Activated T-helper 17 cell treated with anti-CD3 and anti-CD28 coated beads, Interleukin-2, amount 50 U/mL, for 72 hours (primary cell): ENCODE results near the gene ARHGAP20. TPM values are rescaled to one million over a fixed set of nuclear protein-coding genes. Genes with fewer than 3 reads are reported as not detected.

Source experiments
- ATAC-seq: fragments of 150-1000 bp; cut with Tn5 transposase; replicated peaks from 2 replicates; pipeline ENCODE4 v1.10.0; 2021; ENCODE audit warnings: mild to moderate bottlenecking, moderate library complexity
- H3K27ac Mint-ChIP-seq: one replicate; pipeline ENCODE4 v1.8.0; 2022; ENCODE audit warnings: mixed read lengths
- H3K27me3 Mint-ChIP-seq: one replicate; pipeline ENCODE4 v1.8.0; 2022; ENCODE audit warnings: mixed read lengths
- H3K36me3 Mint-ChIP-seq: one replicate; pipeline ENCODE4 v1.8.0; 2022; ENCODE audit warnings: low read depth, mild to moderate bottlenecking, mixed read lengths
- H3K4me1 Mint-ChIP-seq: one replicate; pipeline ENCODE4 v1.8.0; 2022; ENCODE audit warnings: mixed read lengths
- H3K4me3 Mint-ChIP-seq: one replicate; pipeline ENCODE4 v1.8.0; 2022; ENCODE audit warnings: mild to moderate bottlenecking, mixed read lengths
- H3K9me3 Mint-ChIP-seq: one replicate; pipeline ENCODE4 v1.8.0; 2022; ENCODE audit warnings: mixed read lengths
- total RNA-seq, 2 donors: library from RNA; stranded (reverse); gene quantifications; one replicate each; pipeline ENCODE4 v1.2.3, GENCODE V29; 2022

Gene ARHGAP20
- total RNA-seq, 2 donors from 2014 or later, result not detected

DNA sequence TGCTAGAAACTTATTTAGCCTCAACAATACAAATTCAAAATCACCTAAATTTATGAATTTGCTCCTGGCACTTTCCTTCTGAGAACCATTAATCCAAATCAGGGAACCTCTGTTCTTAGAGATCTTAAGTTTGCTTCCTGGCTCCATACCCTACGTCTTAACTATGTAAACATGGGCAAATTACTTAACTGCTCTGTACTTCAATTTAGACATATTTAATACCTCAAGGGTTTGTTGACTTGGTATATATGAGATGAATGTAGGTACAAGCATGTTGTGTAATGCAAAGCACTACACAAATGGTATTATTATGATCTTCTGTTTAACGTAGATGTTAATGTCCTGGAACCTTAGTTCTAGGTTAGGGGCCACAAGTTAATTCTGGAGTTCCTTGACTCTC, 22.6 kb upstream of the ARHGAP20 start:
- Mint-ChIP-seq H3K27ac (no peak overlapping the region), H3K27me3 (peaks cover 12% of the 10 kb centered on the region), H3K36me3 (no peaks in the 10 kb centered on the region)

GRCh38 chr11:110730773-110731172, 18.5 kb upstream of the ARHGAP20 start:
- Mint-ChIP-seq H3K4me1 (no peaks in the 10 kb centered on the region), H3K9me3 (no peaks in the 10 kb centered on the region), H3K4me3 (no peak overlapping the region), H3K27me3 (peaks cover 14% of the 10 kb centered on the region), H3K36me3 (no peaks in the 10 kb centered on the region), H3K27ac (no peak overlapping the region)
- ATAC-seq, result no peak

More for the DNA sequence above, 22.6 kb upstream of the ARHGAP20 start:
- Mint-ChIP-seq H3K4me1 (no peaks in the 10 kb centered on the region), H3K9me3 (no peaks in the 10 kb centered on the region), H3K4me3 (no peak overlapping the region)
- ATAC-seq, result no peak

- H3K4me3 Mint-ChIP-seq, result no peak overlapping the region
- H3K4me1 Mint-ChIP-seq, result no peaks in the 10 kb centered on the region
- H3K27me3 Mint-ChIP-seq, result peaks cover 13% of the 10 kb centered on the region
- H3K27ac Mint-ChIP-seq, result no peak overlapping the region
- H3K9me3 Mint-ChIP-seq, result no peaks in the 10 kb centered on the region
- H3K36me3 Mint-ChIP-seq, result no peaks in the 10 kb centered on the region
- no peak for ATAC-seq
Observed at GRCh38 chr11:110728883-110729282, 16.6 kb upstream of the ARHGAP20 start.

- Mint-ChIP-seq H3K27me3 (peaks cover 13% of the 10 kb centered on the region), H3K27ac (no peak overlapping the region), H3K9me3 (no peaks in the 10 kb centered on the region), H3K4me1 (no peaks in the 10 kb centered on the region), H3K36me3 (no peaks in the 10 kb centered on the region), H3K4me3 (no peak overlapping the region)
- no peak for ATAC-seq
Observed at GRCh38 chr11:110728476-110728875, 16.2 kb upstream of the ARHGAP20 start.

DNA sequence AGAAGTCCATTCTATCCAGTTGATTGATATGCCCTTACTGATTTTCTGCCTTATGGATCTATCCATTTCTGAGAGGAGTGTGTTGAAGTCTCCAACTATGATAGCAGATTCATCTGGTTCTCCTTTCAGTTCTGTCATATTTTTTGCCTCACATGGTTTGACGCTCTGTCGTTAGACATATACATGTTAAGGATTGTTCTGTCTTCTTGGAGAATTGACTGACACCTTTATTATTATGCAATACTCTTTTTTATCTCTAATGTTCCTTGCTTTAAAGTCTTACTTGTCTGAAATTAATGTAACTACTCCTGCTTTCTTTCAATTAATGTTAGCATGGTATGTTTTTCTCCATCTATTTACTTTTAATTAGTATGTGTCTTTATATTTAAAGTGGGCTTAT, 12.1 kb upstream of the ARHGAP20 start:
- Mint-ChIP-seq H3K4me1 (no peaks in the 10 kb centered on the region), H3K27me3 (peaks cover 15% of the 10 kb centered on the region), H3K9me3 (no peaks in the 10 kb centered on the region), H3K4me3 (no peak overlapping the region), H3K36me3 (no peaks in the 10 kb centered on the region), H3K27ac (no peak overlapping the region)
- no peak for ATAC-seq

GRCh38 chr11:110720431-110721275, 8.4 kb upstream of the ARHGAP20 start:
- Mint-ChIP-seq H3K27ac (no peak overlapping the region), H3K36me3 (no peaks in the 10 kb centered on the region), H3K27me3 (peaks cover 10% of the 10 kb centered on the region), H3K4me3 (no peak overlapping the region), H3K9me3 (no peaks in the 10 kb centered on the region), H3K4me1 (no peaks in the 10 kb centered on the region)
- ATAC-seq, result no peak

- Mint-ChIP-seq H3K27ac (no peak overlapping the region), H3K36me3 (no peaks in the 10 kb centered on the region), H3K4me3 (no peak overlapping the region), H3K27me3 (peaks cover 29% of the 10 kb centered on the region), H3K9me3 (no peaks in the 10 kb centered on the region), H3K4me1 (no peaks in the 10 kb centered on the region)
- no peak for ATAC-seq
Observed at GRCh38 chr11:110716361-110716760, 4.1 kb upstream of the ARHGAP20 start.

DNA sequence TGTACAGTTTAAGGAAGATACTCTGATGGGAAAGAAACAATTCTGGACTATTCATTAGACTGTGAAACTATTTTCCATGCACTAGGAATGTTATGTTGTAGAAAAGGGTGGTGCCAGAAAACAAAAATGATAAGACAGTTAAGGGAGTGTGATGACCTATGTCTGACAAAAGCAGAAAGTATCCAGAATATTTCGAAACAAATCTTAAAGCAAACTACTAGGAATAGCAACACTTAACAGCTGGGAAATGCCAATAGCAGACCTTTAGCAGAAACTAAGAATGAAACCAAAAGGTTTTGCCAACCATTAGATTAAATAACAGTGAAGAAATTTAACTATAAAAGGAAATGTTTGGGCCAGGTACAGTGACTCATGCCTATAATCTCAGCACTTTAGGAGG, 3.3 kb upstream of the ARHGAP20 start:
- no peak overlapping the region for H3K27ac Mint-ChIP-seq
- H3K27me3 Mint-ChIP-seq, result peaks cover 30% of the 10 kb centered on the region
- H3K36me3 Mint-ChIP-seq, result no peaks in the 10 kb centered on the region
- H3K4me3 Mint-ChIP-seq, result no peak overlapping the region
- ATAC-seq, result no peak
- H3K4me1 Mint-ChIP-seq, result no peaks in the 10 kb centered on the region
- no peaks in the 10 kb centered on the region for H3K9me3 Mint-ChIP-seq

DNA sequence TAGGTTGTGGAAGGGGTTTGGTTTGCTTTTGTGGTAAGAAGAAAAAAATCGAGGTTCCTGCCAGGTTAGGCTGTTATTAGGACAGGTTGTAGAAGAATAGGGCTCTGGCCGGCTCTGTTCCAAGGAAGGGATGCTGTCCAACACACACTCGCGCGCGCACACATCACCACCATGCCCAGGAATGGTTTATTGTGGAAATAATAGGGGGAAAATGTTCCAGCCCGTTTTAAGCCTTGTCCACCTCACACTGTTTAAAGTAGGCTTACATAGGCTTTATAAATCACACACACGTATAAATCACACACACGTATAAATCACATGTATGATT, 1.2 kb upstream of the ARHGAP20 start:
- Mint-ChIP-seq H3K9me3 (no peaks in the 10 kb centered on the region), H3K36me3 (no peaks in the 10 kb centered on the region), H3K27me3 (peaks cover 47% of the 10 kb centered on the region), H3K27ac (no peak overlapping the region), H3K4me3 (peak overlapping the region; percentile 22), H3K4me1 (no peaks in the 10 kb centered on the region)
- ATAC-seq, result no peak

DNA sequence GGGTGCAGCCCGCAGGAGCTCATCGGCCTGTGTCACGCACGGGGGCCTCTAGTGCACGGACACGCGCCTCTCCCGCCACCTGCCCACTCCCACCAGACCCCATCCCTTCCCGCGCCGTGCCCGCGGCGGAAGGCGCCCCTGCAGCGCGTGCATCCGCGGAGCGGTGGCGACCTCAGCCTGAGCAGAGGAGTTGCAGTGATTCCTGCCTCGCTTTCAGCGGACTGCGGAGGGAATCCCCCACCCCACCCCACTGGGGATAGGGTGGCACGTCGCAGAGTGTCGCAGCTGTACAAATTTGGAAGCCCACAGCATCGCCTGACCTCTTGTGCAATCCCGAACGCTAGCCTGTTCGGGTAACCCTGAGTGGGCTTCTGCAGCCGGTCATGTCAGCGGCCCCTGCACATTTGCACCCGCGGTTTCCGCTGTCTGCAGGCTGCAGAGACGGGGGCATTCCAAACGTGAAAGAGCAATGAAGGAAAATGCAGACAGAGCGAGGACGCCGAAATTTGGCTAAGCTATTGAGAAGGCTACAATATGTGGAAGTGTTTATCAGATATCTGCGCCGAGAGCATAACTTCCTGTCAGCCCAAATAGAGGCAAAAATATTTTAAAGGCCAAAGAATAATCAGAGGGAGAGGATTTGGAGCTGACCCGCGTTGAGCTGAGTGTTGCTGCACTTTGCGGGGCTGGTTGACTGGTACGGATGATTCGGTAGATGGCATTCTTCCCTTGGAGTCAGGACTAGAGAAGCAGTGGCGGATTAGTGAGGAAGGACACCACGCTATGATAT, 617 bp upstream of the ARHGAP20 start:
- Mint-ChIP-seq H3K4me3 (peak overlapping the region; percentile 22), H3K27me3 (peaks cover 51% of the 10 kb centered on the region), H3K9me3 (no peaks in the 10 kb centered on the region), H3K36me3 (no peaks in the 10 kb centered on the region), H3K27ac (no peak overlapping the region), H3K4me1 (no peaks in the 10 kb centered on the region)
- ATAC-seq, result peak; percentile 3

- no peaks in the 10 kb centered on the region for H3K36me3 Mint-ChIP-seq
- ATAC-seq, result no peak
- H3K9me3 Mint-ChIP-seq, result no peaks in the 10 kb centered on the region
- peaks cover 57% of the 10 kb centered on the region for H3K27me3 Mint-ChIP-seq
- peak overlapping the region; percentile 26 for H3K4me3 Mint-ChIP-seq
- H3K4me1 Mint-ChIP-seq, result no peaks in the 10 kb centered on the region
- no peak overlapping the region for H3K27ac Mint-ChIP-seq
Observed at GRCh38 chr11:110711448-110711775, 825 bp downstream of the ARHGAP20 start.

DNA sequence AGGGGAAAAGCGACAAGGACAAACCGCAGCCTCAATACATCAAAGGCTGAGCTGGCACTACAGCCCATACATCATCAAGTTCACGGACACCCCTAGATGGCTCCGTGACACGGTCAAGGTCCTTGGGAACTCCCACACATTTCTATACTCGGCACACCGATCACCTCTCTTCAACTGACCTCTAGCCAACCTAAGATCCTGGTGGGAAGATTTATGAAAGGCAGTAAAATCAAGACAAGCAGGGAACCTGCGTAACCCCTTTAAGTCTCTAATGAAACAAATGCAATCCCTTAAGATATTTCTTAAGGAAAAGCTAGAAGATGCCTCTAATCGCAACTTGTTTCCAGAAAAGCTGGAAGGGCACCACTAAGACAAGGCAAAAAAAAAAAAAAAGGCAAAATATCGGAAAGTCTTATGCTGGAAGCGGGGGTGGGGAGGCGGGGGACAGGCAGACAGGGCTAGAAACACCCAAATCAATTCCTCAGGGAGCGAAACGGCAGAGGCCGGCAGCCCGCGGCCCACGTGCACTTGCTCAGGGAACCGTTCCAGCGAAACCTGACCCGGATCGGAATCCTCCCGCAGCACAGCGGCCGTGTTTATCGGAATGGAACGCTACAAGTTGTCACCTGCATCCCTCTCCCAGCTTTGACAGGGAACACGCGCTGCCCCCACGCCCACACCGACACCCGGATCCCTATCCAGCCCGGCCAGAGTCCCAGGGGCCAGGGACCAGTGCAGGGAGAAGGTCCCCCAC, 1.4 kb downstream of the ARHGAP20 start:
- H3K27ac Mint-ChIP-seq, result no peak overlapping the region
- no peaks in the 10 kb centered on the region for H3K4me1 Mint-ChIP-seq
- no peaks in the 10 kb centered on the region for H3K36me3 Mint-ChIP-seq
- H3K27me3 Mint-ChIP-seq, result peaks cover 57% of the 10 kb centered on the region
- no peaks in the 10 kb centered on the region for H3K9me3 Mint-ChIP-seq
- ATAC-seq, result no peak
- peak overlapping the region; percentile 54 for H3K4me3 Mint-ChIP-seq

GRCh38 chr11:110704210-110704864, 7.9 kb downstream of the ARHGAP20 start:
- Mint-ChIP-seq H3K27me3 (peaks cover 20% of the 10 kb centered on the region), H3K27ac (no peak overlapping the region), H3K4me1 (no peaks in the 10 kb centered on the region), H3K36me3 (no peaks in the 10 kb centered on the region), H3K4me3 (no peak overlapping the region), H3K9me3 (no peaks in the 10 kb centered on the region)
- no peak for ATAC-seq

DNA sequence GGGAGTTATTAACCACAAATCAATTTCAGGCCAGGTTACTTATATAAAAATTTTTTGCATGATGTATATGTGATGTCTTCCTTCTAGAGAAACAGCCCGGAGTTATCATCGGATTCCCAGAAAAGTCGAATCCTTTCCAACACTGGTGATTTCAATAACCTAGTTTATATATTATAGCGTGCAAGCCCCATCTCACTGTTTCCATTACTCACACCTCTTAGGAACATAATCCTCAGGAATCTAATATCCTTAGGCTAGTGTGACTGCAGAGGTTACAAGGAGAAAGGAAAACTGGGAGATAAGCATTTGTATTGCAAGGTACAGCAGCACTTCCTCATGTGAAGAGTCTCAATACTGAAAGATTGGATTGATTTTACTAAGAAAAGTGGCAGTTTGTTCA, 20.3 kb downstream of the ARHGAP20 start:
- Mint-ChIP-seq H3K27ac (no peak overlapping the region), H3K4me3 (no peak overlapping the region)

More for the DNA sequence above, 20.3 kb downstream of the ARHGAP20 start:
- Mint-ChIP-seq H3K4me1 (no peaks in the 10 kb centered on the region), H3K27me3 (peaks cover 3% of the 10 kb centered on the region), H3K36me3 (no peaks in the 10 kb centered on the region), H3K9me3 (no peaks in the 10 kb centered on the region)
- ATAC-seq, result no peak
